Epithelial cell of proximal tubule (primary cell): ENCODE data around the gene NAA16. TPM values are rescaled to one million over a fixed set of nuclear protein-coding genes. Genes with fewer than 3 reads are reported as not detected.

ENCODE experiments used
- DNase-seq: peaks from one replicate; pipeline ENCODE4 v3.0.0-alpha.2; 2011; ENCODE audit warnings: low read depth
- H3K4me3 ChIP-seq: 2 replicates; pipeline ENCODE4 v1.5.1; 2011; ENCODE audit warnings: low read depth, mild to moderate bottlenecking, low read length
- CTCF ChIP-seq: conservative IDR thresholded peaks from 2 replicates; pipeline ENCODE4 v1.5.1; 2012; ENCODE audit warnings: low read depth, mild to moderate bottlenecking, low read length
- total RNA-seq: library from RNA; depleted of rRNA; stranded (reverse); fragments of >200 nt; gene quantifications from 2 replicates; pipeline ENCODE4 v1.2.3, GENCODE V29; 2015

Gene NAA16
- total RNA-seq, 1 donor from 2014 or later: 9.6 TPM

- no peak for TF ChIP-seq CTCF
- DNase-seq: no peak
These were observed 59.7 kb downstream of the NAA16 start for GRCh38 chr13:41370736-41371135.

GRCh38 chr13:41377446-41377845 is 66.4 kb downstream of the NAA16 start:
- H3K4me3 ChIP-seq: no peak overlapping the region
- TF ChIP-seq CTCF: no peak
- DNase-seq: no peak

More at GRCh38 chr13:41370736-41371135, 59.7 kb downstream of the NAA16 start:
- no peak overlapping the region for H3K4me3 ChIP-seq

GRCh38 chr13:41382431-41382830 is 71.4 kb downstream of the NAA16 start:
- no peak for DNase-seq
- no peak for TF ChIP-seq CTCF
- no peak overlapping the region for H3K4me3 ChIP-seq

- no peak for DNase-seq
- H3K4me3 ChIP-seq: no peak overlapping the region
- no peak for TF ChIP-seq CTCF
These were observed 72.3 kb downstream of the NAA16 start for GRCh38 chr13:41383386-41383785.

- no peak overlapping the region for H3K4me3 ChIP-seq
- peak; percentile 52 for TF ChIP-seq CTCF
- no peak for DNase-seq
These were observed 73.9 kb downstream of the NAA16 start for GRCh38 chr13:41384749-41385503.

GRCh38 chr13:41386211-41386610 is 75.1 kb downstream of the NAA16 start:
- no peak for DNase-seq
- TF ChIP-seq CTCF: no peak
- no peak overlapping the region for H3K4me3 ChIP-seq

- TF ChIP-seq CTCF: no peak
- no peak for DNase-seq
- no peak overlapping the region for H3K4me3 ChIP-seq
These were observed 76.5 kb downstream of the NAA16 start for GRCh38 chr13:41387576-41387975.
